ENCODE measurements around the gene HOXC5.

The HOXC5 gene

DNA sequence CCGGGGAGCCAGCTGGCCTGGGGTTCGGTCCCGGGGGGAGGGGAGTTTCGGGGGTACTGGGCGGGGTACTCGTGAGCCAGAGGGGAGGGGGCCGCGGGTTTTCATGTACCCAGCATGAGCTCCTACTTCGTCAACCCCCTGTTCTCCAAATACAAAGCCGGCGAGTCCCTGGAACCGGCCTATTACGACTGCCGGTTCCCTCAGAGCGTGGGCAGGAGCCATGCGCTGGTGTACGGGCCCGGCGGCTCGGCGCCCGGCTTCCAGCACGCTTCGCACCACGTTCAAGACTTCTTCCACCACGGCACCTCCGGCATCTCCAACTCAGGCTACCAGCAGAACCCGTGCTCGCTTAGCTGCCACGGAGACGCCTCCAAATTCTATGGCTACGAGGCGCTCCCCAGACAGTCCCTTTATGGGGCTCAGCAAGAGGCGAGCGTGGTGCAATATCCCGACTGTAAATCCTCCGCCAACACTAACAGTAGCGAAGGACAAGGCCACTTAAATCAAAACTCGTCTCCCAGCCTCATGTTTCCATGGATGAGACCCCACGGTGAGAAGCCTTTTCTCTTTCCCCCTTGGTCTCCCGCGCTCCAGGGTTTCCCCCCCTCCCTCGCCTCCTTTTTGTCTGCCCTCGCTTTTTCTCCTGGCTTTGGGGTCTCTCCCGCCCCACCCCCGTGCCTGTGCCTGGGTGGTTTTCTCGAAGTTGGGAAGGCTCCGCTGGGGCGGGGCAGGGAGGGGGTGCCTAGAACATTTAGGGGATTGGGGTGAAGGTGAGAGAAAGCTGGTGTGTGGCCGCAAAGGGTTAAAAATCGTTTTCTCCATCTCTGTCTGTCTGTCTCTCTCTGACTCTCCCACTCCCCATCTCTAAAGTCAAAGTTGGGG is 23.4 kb upstream of the HOXC5 start:
- no peak for DNase-seq (ENCODE audit: low read depth)
- peak overlapping the region; percentile 98 for H3K4me3 ChIP-seq (ENCODE audit: low read length)
- TF ChIP-seq, protein P1, sequence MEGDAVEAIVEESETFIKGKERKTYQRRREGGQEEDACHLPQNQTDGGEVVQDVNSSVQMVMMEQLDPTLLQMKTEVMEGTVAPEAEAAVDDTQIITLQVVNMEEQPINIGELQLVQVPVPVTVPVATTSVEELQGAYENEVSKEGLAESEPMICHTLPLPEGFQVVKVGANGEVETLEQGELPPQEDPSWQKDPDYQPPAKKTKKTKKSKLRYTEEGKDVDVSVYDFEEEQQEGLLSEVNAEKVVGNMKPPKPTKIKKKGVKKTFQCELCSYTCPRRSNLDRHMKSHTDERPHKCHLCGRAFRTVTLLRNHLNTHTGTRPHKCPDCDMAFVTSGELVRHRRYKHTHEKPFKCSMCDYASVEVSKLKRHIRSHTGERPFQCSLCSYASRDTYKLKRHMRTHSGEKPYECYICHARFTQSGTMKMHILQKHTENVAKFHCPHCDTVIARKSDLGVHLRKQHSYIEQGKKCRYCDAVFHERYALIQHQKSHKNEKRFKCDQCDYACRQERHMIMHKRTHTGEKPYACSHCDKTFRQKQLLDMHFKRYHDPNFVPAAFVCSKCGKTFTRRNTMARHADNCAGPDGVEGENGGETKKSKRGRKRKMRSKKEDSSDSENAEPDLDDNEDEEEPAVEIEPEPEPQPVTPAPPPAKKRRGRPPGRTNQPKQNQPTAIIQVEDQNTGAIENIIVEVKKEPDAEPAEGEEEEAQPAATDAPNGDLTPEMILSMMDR (conservative IDR thresholded peaks at IDR 0.05; ENCODE audit: low read length), result no peak

DNA sequence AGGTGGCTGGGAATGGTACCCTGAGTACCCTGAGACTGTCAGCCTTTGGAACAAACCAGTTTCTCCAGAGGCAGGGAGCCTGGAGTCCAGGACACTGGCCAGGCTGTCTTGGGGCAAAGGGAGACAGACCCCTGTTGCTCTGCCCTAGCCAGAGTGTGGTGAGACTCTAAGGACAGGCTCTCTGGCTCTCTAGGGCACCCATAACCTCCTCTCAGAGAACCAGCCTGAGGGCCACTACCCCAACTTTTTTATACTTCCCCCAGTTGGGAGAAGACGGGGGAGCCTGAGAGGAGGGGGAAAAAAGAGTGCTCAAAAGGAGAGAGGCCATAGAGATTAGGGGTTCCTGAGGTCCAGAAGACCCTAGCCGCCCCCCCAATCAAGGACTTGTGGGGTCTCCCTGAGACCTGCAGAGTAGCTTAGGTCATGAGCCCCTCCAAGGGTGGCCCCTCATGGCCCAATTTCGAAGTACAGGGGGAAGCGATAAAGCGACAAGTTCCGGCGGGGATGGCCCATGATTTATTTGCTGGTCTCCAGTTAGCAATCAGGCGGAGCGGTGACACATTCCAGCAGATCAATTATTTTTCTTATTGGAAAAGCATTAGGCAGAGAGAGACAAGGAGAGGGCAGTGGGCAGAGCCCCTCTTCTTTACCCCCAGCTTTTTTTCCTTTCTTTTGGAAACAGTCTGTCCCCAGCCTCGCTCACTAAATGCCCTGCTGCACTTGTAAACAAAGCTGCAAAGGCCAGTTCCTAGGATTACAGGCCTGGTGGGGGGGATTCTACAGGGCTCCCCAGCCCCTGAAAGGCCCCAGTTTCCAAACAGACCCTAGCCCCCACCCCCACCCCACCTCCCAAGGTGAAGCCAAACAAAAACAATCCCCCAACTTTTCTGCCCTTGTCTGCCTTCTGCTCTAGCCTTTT is 22.5 kb upstream of the HOXC5 start:
- TF ChIP-seq, protein P1 (conservative IDR thresholded peaks at IDR 0.05; ENCODE audit: low read length), result no peak
- peak overlapping the region; percentile 98 for H3K4me3 ChIP-seq (ENCODE audit: low read length)
- DNase-seq (ENCODE audit: low read depth), result no peak

DNA sequence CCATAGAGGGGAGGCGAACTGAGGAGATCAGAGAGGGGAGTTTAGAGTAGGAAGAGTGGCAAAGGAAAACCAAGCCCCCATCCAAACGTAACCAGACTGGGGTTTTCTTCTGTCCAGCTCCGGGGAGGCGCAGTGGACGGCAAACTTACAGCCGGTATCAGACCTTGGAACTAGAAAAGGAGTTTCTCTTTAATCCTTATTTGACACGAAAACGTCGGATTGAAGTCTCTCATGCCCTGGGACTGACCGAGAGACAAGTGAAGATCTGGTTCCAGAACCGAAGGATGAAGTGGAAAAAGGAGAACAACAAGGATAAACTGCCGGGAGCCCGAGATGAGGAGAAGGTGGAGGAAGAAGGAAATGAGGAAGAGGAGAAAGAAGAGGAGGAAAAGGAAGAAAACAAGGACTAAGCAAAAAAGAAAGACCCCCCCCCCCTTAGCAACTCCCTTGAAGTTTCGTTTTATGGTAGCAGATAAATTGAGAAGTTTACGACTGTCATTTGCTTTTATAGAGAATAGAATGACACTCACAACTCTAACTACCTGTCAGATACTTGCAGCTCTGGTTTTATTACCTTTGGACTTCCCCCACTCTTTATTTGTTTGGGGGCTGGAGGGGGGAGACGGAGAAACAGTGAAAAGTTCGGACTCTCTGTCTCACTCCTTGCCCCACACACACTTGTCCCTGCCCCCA is 21.7 kb upstream of the HOXC5 start:
- H3K4me3 ChIP-seq (ENCODE audit: low read length), result peak overlapping the region; percentile 98
- TF ChIP-seq, protein P1 (conservative IDR thresholded peaks at IDR 0.05; ENCODE audit: low read length), result no peak
- DNase-seq (ENCODE audit: low read depth), result no peak

DNA sequence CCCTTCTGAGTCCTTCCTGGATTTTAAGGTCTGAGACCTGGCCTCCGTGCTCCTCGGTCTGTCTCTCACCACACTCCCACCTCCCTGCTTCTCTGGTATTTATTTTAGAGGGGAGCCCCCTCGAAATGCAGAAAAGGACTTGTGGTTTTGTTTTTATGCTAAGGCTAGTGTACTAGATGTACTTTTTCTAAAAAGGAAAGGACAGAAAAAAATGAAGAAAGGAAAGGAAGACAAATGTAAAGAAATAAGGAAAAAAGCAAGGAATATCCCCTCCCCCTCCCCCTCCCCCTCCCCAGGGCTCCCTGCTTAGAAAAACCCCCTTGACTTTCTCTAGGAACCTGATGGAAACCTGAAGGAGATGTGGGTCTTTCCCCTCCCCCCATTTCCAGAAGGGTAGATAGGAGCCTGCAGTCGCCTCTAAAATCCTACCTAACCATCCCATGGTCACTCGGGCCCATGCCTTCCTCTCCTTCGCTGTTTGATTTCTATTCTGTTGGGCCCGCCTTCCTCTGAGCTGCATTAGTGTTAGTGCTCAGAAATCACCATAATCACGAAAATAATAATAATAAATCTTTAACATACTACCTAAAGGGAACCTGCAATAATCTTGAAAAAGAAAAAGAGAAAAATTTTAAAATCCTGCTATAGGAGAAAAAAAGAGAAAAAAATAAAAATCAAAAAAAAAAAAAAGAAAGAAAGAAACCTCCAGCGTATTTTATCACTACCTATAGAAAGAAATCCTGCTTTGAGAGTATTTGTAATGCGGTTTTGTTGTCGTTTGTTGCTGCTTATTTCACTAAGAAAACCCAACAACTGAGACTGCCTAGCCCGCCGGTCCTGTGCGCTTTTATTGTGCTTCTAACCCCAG is 21.0 kb upstream of the HOXC5 start:
- peak overlapping the region; percentile 98 for H3K4me3 ChIP-seq (ENCODE audit: low read length)
- TF ChIP-seq, protein P1 (conservative IDR thresholded peaks at IDR 0.05; ENCODE audit: low read length), result no peak
- DNase-seq (ENCODE audit: low read depth), result no peak

DNA sequence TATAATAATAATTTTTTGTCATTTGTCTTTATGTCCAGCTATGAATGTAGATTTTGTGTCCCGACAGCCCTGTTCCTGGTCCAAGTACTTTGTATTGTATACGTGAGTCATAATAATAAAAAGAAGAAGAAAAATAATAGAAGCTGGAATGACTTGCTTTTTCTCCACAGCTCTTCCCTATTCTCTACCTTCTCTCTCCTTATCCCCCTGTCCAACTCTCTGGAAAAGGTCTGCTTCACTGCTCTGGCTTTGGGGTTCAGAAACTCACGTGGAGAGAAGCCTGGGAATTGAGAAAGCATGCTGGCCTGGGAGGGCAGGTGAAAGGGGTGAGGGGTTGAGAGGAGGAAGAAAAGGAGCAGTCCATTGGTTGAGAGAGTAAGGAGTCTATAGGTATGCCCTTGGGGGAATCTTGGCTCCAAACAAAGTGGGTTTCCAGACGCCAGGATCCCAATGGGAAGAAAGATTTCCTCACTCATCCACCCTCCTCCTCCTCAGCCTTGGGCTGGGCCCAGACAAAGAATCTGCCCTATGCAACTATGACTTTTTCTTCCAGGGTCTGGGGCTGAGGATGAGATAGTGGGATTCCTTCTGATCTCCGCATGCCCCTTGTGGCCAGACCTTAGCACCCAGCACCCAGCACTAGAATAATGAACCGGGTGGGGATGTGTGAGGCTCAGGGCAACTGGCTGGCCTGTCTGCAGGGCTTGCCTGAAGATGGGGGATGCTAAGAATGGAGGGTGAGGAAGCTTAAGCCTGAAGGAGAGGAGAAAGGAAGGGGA is 20.0 kb upstream of the HOXC5 start:
- no peak for DNase-seq (ENCODE audit: low read depth)

More for the DNA sequence above, 20.0 kb upstream of the HOXC5 start:
- TF ChIP-seq, protein P1 (conservative IDR thresholded peaks at IDR 0.05; ENCODE audit: low read length), result peak; percentile 41
- H3K4me3 ChIP-seq (ENCODE audit: low read length), result peak overlapping the region; percentile 98

All from AG10803 (cell line).